HepG2 (cell line): ENCODE results near the gene METTL6. TPM values are rescaled to one million over a fixed set of nuclear protein-coding genes. Genes with fewer than 3 reads are reported as not detected.

Experiments
- CBFB ChIP-seq: sonication (generic); formaldehyde crosslinking; IDR thresholded peaks from 2 replicates; pipeline ENCODE4 v1.4.0; 2020; ENCODE audit warnings: missing genetic modification reagents
- FOXA1 ChIP-seq, 2 experiments: fragments of 450-650 bp in 1 of 2; sonication (generic) in 1 of 2; formaldehyde crosslinking in 1 of 2; IDR thresholded peaks; 2 replicates each; pipeline versions ENCODE4 v1.4.0 to v1.6.1; 2016 to 2020; ENCODE audit warnings: missing genetic modification reagents in 1 of 2
- HOMEZ ChIP-seq: IDR thresholded peaks from 2 replicates; pipeline ENCODE4 v1.6.1; 2016; ENCODE audit warnings: low read depth
- ISX ChIP-seq: sonication (generic); formaldehyde crosslinking; conservative IDR thresholded peaks from 2 replicates; pipeline ENCODE4 v1.5.0; 2020; ENCODE audit warnings: missing genetic modification reagents
- NRL ChIP-seq: sonication (generic); formaldehyde crosslinking; IDR thresholded peaks from 2 replicates; pipeline ENCODE4 v1.5.0; 2020; ENCODE audit warnings: missing genetic modification reagents, mild to moderate bottlenecking, moderate library complexity, borderline replicate concordance
- PCBP2 ChIP-seq: fragments of 200-400 bp; formaldehyde crosslinking; optimal IDR thresholded peaks from 2 replicates; pipeline ENCODE3; 2018; ENCODE audit warnings: low read length, low read depth; ENCODE audit not compliant: poor library complexity, severe bottlenecking
- RCOR2 ChIP-seq: IDR thresholded peaks from 2 replicates; pipeline ENCODE4 v1.6.1; 2016; ENCODE audit warnings: missing biosample characterization, missing genetic modification reagents
- RFX1 ChIP-seq: fragments of 450-650 bp; IDR thresholded peaks from 2 replicates; pipeline ENCODE4 v1.6.1; 2017
- SP5 ChIP-seq: IDR thresholded peaks from 2 replicates; pipeline ENCODE4 v1.6.1; 2016; ENCODE audit warnings: low read depth, borderline replicate concordance
- TAF1 ChIP-seq: sonication (generic); formaldehyde crosslinking; IDR thresholded peaks from 2 replicates; pipeline ENCODE4 v1.4.0; 2020; ENCODE audit warnings: missing genetic modification reagents
- TOPORS ChIP-seq: sonication (generic); formaldehyde crosslinking; IDR thresholded peaks from 2 replicates; pipeline ENCODE4 v1.8.0; 2023; ENCODE audit warnings: mild to moderate bottlenecking, missing genetic modification reagents
- XRCC5 ChIP-seq: fragments of 200-400 bp; formaldehyde crosslinking; optimal IDR thresholded peaks from 2 replicates; pipeline ENCODE3; 2017; ENCODE audit warnings: mild to moderate bottlenecking, low read length
- ZBTB33 ChIP-seq: sonication (generic); formaldehyde crosslinking; IDR thresholded peaks from 2 replicates; pipeline ENCODE4 v1.4.0; 2020; ENCODE audit warnings: missing genetic modification reagents
- ZFP36 ChIP-seq: fragments of 150-350 bp; IDR thresholded peaks from 2 replicates; pipeline ENCODE4 v1.6.1; 2018; ENCODE audit warnings: borderline replicate concordance, low read length, low read depth; ENCODE audit not compliant: partially characterized antibody
- ZFP62 ChIP-seq: sonication (generic); formaldehyde crosslinking; IDR thresholded peaks from 2 replicates; pipeline ENCODE4 v1.4.0; 2020; ENCODE audit warnings: missing genetic modification reagents
- ZHX2 ChIP-seq, 2 experiments: sonication (generic) in 1 of 2; formaldehyde crosslinking in 1 of 2; IDR thresholded peaks; 2 replicates each; pipeline versions ENCODE4 v1.6.1 to v1.9.0; 2014 to 2022; ENCODE audit warnings: antibody characterized with exemption in 1 of 2, borderline replicate concordance in 1 of 2, inconsistent platforms in 1 of 2, low read depth in 1 of 2, missing genetic modification reagents in 1 of 2
- ZNF124 ChIP-seq: sonication (generic); formaldehyde crosslinking; IDR thresholded peaks from 2 replicates; pipeline ENCODE4 v1.4.0; 2020; ENCODE audit warnings: missing genetic modification reagents
- ZNF451 ChIP-seq: sonication (generic); formaldehyde crosslinking; IDR thresholded peaks from 2 replicates; pipeline ENCODE4 v1.5.0; 2020; ENCODE audit warnings: mild to moderate bottlenecking, missing genetic modification reagents
- ZNF549 ChIP-seq: sonication (generic); formaldehyde crosslinking; IDR thresholded peaks from 2 replicates; pipeline ENCODE4 v1.5.0; 2020; ENCODE audit warnings: missing genetic modification reagents
- ZSCAN31 ChIP-seq: sonication (generic); formaldehyde crosslinking; IDR thresholded peaks from 2 replicates; pipeline ENCODE4 v1.5.0; 2020; ENCODE audit warnings: low read depth, mild to moderate bottlenecking, missing genetic modification reagents
- polyA plus RNA-seq, 8 experiments: library from polyadenylated mRNA; depleted of rRNA in 3 of 8; stranded (reverse) in 7 of 8; unstranded in 1 of 8; fragments of >200 nt; fragmentation: Illumina TruSeq in 4 of 8; extraction: Trizol in 4 of 8; gene quantifications; 2 replicates each; pipeline versions ENCODE4 v1.2.1 to v1.2.3, GENCODE V29; 2011 to 2016; ENCODE audit warnings: low read depth in 4 of 8, missing spikeins in 1 of 8, mixed read lengths in 1 of 8; ENCODE audit not compliant: insufficient read depth in 1 of 8
- total RNA-seq, 5 experiments: library from RNA; depleted of rRNA; stranded (reverse); fragments of >200 nt; fragmentation: Illumina TruSeq; extraction: Trizol; gene quantifications; 2 replicates each; pipeline ENCODE4 v1.2.3, GENCODE V29; 2016; ENCODE audit warnings: low read depth in 1 of 5

The METTL6 gene
- total and polyA plus RNA-seq, 2 of the 13 experiments (the other 11 are each of a cell fraction or from before 2014, with no cell fraction given), result 17.2 to 29.4 TPM

- TF ChIP-seq TAF1 (CRISPR knock-in tag) (peak; percentile 27; the same call in 1 of the 2 replicates), ZFP36 (no peak), ZFP62 (no peak), ZNF124 (CRISPR knock-in tag) (peak; percentile 48; the same call in 1 of the 2 replicates), ZNF451 (CRISPR knock-in tag) (no peak), ZHX2 (IDR thresholded peaks at IDR 0.05; ENCODE audit: low read depth) (peak; percentile 75), ZHX2 (CRISPR knock-in tag; IDR thresholded peaks at IDR 0.05; ENCODE audit: borderline replicate concordance) (no peak), SP5 (CRISPR knock-in tag) (peak; percentile 71; the same call in 1 of the 2 replicates), HOMEZ (CRISPR knock-in tag) (peak; percentile 89), ZNF549 (CRISPR knock-in tag) (no peak), RCOR2 (CRISPR knock-in tag) (no peak), ZSCAN31 (CRISPR knock-in tag) (no peak), NRL (CRISPR knock-in tag) (no peak), ZBTB33 (CRISPR knock-in tag) (peak; percentile 46; the same call in 1 of the 2 replicates), RFX1 (peak; percentile 96), TOPORS (CRISPR knock-in tag) (no peak), FOXA1 (IDR thresholded peaks at IDR 0.05) (no peak), FOXA1 (CRISPR knock-in tag; IDR thresholded peaks at IDR 0.05) (no peak), ISX (CRISPR knock-in tag) (no peak), CBFB (CRISPR knock-in tag) (0 out of 2 replicates have a peak, but pooled peaks have one; percentile 49), XRCC5 (no peak), PCBP2 (no peak)
These were observed 49.2 kb downstream of the METTL6 start (continued) for GRCh38 chr3:15377961-15378791.
